Measurements from ENCODE around the gene PACC1.
"Not testable (repeated sequence)": the region's sequence is repeated elsewhere in the genome, so short reads cannot be mapped to it uniquely, and the experiment has no call there.

PACC1 gene

DNA sequence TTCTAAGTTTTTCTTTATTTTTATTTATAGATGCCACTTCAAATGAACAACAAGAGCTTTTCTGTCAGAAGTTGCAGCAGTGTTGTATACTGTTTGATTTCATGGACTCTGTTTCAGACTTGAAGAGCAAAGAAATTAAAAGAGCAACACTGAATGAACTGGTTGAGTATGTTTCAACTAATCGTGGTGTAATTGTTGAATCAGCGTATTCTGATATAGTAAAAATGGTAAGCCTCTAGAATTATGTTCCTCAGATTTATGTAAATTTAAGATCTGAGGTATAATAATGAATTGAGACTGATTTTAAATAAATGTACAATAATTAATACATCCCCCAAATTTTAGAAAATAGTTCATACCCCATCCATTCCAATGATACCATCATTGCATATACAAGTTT is 85.6 kb downstream of the PACC1 start:
- DNase-seq: no peak

DNA sequence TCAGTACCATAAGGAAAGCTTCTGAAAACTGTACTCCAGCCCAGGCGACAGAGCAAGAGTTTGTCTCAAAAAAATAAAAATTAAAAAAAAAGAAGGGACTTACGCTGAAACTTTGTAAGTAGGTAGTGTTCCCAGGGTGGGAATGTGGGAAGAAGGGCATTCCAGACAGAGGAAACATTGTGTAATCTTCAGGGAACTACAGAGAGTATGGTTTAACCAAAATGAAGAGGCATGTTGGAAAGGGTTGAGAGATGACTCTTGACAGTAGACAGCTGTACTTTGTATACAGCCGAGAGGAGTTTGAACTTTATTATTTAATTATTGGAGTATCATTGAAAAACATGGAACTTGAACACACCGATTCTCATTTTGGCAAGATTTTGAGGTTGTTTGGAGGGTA is 86.4 kb downstream of the PACC1 start:
- DNase-seq: no peak

DNA sequence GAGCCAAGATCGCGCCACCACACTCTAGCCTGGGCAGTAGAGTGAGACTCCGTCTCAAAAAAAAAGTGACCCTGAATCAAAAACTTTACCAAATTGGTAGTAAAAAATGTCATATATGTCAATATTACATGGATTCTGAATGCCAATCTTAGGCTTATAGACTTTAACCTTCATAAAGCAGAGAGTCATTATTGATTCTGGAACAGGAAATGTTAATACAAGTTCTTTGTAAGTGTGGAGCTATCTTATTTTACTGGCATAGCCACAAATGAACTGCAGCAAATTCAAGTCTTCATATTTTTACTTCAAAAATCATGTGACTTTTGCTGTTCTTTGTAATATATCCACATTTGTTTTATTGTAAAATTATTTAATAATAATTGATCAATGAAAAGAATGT is 88.1 kb downstream of the PACC1 start:
- DNase-seq: no peak

DNA sequence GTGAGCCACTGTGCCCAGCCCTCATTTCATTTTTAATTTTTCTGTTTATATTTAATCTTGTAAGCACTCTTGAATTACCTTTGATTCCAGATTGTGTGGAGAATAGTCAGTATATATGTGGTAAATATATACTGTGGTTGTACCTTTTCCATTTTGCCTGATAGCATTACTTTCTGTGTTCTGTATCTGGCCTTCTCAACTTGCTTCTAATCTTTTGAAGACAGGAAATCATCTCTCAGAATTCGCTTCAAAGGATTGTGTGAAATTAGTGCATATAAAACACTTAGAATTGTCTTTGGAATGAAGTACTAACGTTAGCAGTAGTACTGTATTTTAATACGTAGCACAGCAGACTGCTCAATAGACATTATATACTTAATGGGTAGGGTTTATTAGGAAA is 91.6 kb downstream of the PACC1 start:
- DNase-seq: no peak

DNA sequence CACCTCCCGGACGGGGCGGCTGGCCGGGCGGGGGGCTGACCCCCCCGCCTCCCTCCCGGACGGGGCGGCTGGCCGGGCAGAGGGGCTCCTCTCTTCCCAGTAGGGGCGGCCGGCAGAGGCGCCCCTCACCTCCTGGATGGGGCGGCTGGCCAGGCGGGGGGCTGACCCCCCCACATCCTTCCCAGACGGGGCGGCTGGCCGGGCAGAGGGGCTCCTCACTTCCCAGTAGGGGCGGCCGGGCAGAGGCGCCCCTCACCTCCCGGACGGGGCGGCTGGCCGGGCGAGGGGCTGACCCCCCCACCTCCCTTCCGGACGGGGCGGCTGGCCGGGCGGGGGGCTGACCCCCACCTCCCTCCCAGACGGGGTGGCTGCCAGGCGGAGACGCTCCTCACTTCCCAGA is 93.7 kb downstream of the PACC1 start:
- not testable (repeated sequence) for DNase-seq

DNA sequence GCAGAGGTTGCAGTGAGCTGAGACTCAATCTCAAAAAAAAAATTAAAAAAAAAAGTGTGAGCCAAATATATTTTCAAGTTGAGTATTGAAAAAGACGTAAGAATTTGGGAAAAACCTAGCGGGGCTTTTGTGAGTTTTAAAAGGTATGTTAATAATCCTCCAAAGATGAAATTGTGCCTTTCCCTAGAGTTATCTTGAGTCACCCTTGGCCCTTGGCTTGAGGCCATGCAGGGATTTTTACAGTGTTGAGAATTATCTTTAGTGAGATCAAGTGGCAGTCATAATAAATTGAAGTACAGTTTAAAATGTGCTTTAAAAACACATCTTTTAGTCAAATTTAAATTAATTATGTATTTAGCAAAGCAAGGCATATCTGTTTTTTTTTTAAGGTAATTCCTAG is 96.8 kb downstream of the PACC1 start:
- no peak for DNase-seq

DNA sequence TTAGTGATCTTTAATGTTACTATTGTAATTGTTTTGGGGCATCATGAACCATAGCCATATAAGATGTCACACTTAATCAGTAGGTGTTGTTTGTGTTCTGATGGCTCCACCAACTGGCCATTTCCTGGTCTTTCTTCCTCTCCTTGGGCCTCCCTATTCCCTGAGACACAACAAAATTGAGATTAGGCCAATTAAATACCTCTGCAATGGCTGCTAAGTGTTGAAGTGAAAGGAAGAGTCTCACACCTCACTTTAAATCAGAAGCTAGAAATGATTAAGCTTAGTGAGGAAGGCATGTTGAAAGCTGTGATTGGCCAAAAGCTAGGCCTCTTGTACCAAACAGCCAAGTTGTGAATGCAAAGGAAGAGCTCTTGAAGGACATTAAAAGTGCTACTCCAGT is 98.8 kb downstream of the PACC1 start:
- DNase-seq: no peak

DNA sequence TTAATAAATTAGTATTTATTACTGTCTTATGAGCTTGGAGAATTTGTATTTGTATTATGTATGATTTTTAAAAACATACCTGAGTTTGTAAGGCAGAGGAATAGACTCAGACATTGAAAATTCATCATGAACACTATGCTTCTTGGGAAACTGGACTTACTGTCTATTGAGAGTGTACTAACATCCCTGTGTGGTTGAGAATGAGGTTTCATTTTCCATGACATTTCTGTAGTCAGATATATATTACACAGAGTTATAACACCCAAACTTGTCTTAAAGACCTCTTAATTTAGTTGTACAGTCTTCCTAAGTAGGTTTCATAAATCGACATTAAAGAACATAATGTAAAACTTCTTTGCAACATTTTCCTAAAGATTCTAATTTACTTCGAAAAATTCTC is 99.5 kb downstream of the PACC1 start:
- DNase-seq: no peak

Data from right kidney (tissue), 1 donor.